ENCODE results near the gene RTN1.

RTN1 gene

GRCh38 chr14:59576332-59577294, 294.0 kb downstream of the RTN1 start, which contains the start of gene CCDC175:
CCDC175 (minus strand) TSS chr14:59576812; CDS start chr14:59576775, 37 bp downstream.
- H3K27ac ChIP-seq = no peak within 1 kb of the TSS
- DNase-seq (ENCODE audit: low read depth, low spot score) = no peak

GRCh38 chr14:59570122-59570521, 300.5 kb downstream of the RTN1 start:
- DNase-seq (ENCODE audit: low read depth, low spot score) = no peak
- no peak overlapping the region for H3K27ac ChIP-seq

GRCh38 chr14:59566725-59567124, 303.9 kb downstream of the RTN1 start:
- no peak overlapping the region for H3K27ac ChIP-seq
- no peak for DNase-seq (ENCODE audit: low read depth, low spot score)

GRCh38 chr14:59566296-59566695, 304.3 kb downstream of the RTN1 start:
- DNase-seq (ENCODE audit: low read depth, low spot score) = no peak
- H3K27ac ChIP-seq = no peak overlapping the region

- no peak overlapping the region for H3K27ac ChIP-seq
- no peak for DNase-seq (ENCODE audit: low read depth, low spot score)
Observed at GRCh38 chr14:59565087-59565486, 305.5 kb downstream of the RTN1 start.

GRCh38 chr14:59564366-59564765, 306.2 kb downstream of the RTN1 start:
- no peak overlapping the region for H3K27ac ChIP-seq
- no peak for DNase-seq (ENCODE audit: low read depth, low spot score)

GRCh38 chr14:59547310-59547709, 323.3 kb downstream of the RTN1 start:
- H3K27ac ChIP-seq = no peak overlapping the region
- DNase-seq (ENCODE audit: low read depth, low spot score) = no peak

Measured in epithelial cell of prostate (primary cell).